Measurements from ENCODE around the gene HDAC7.

Gene HDAC7

DNA sequence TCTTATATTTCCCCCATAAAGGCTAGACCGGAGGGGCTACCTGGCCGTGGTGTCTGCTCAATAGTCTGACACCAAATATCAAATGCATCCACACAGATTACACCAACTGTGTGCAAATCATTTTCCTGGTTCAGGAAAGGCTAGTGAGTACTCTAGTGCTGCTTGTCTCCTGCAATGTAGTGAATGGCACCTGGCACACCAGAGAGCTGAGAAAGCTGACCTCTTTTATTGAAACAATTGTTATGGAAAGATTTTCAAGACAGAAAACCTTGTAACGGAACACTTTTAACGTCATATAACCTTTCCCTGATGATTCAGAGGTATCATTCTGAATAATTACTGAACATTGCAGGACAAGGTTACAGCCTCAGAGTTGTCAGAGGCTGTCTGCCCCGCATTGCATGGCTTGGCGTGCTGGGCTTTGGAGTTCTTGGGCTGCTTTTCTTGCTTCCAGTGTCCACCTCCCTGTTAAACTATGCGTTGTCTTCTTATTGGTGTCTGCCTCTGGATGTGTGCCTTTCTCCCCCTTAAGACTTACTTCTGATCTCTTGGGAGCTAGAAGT is 40.7 kb upstream of the HDAC7 start:
- no peak for TF ChIP-seq CTCF (IDR thresholded peaks at IDR 0.05; ENCODE audit: insufficient read depth, low read length, poor library complexity, severe bottlenecking)
- no peak for DNase-seq (ENCODE audit: extremely low read depth, insufficient read length)
- Histone ChIP-seq H3K4me3 (replicated peaks; ENCODE audit: low read depth, low read length) (no peak overlapping the region), H3K36me3 (ENCODE audit: control insufficient read depth, insufficient read depth, low read length) (no peaks in the 10 kb centered on the region; the same call in 1 of the 2 replicates), H3K27me3 (replicated peaks; ENCODE audit: control insufficient read depth, insufficient read depth, low read length) (no peaks in the 10 kb centered on the region)

- Histone ChIP-seq H3K36me3 (ENCODE audit: control insufficient read depth, insufficient read depth, low read length) (no peaks in the 10 kb centered on the region), H3K27me3 (replicated peaks; ENCODE audit: control insufficient read depth, insufficient read depth, low read length) (no peaks in the 10 kb centered on the region), H3K4me3 (replicated peaks; ENCODE audit: low read depth, low read length) (no peak overlapping the region)
- no peak for TF ChIP-seq CTCF (IDR thresholded peaks at IDR 0.05; ENCODE audit: insufficient read depth, low read length, poor library complexity, severe bottlenecking)
- no peak for DNase-seq (ENCODE audit: extremely low read depth, insufficient read length)
Measured at GRCh38 chr12:47858511-47859266, 39.0 kb upstream of the HDAC7 start.

- no peak for DNase-seq (ENCODE audit: extremely low read depth, insufficient read length)
- no peak overlapping the region for H3K4me3 ChIP-seq (replicated peaks; ENCODE audit: low read depth, low read length)
- TF ChIP-seq CTCF (IDR thresholded peaks at IDR 0.05; ENCODE audit: insufficient read depth, low read length, poor library complexity, severe bottlenecking) = no peak
- H3K27me3 ChIP-seq (replicated peaks; ENCODE audit: control insufficient read depth, insufficient read depth, low read length) = no peaks in the 10 kb centered on the region
- H3K36me3 ChIP-seq (ENCODE audit: control insufficient read depth, insufficient read depth, low read length) = no peaks in the 10 kb centered on the region
Measured at GRCh38 chr12:47856721-47857575, 37.2 kb upstream of the HDAC7 start.

GRCh38 chr12:47856094-47856493 is 36.4 kb upstream of the HDAC7 start:
- TF ChIP-seq CTCF (IDR thresholded peaks at IDR 0.05; ENCODE audit: insufficient read depth, low read length, poor library complexity, severe bottlenecking) = no peak
- H3K27me3 ChIP-seq (replicated peaks; ENCODE audit: control insufficient read depth, insufficient read depth, low read length) = no peaks in the 10 kb centered on the region
- DNase-seq (ENCODE audit: extremely low read depth, insufficient read length) = no peak
- H3K4me3 ChIP-seq (replicated peaks; ENCODE audit: low read depth, low read length) = no peak overlapping the region
- H3K36me3 ChIP-seq (ENCODE audit: control insufficient read depth, insufficient read depth, low read length) = no peaks in the 10 kb centered on the region

DNA sequence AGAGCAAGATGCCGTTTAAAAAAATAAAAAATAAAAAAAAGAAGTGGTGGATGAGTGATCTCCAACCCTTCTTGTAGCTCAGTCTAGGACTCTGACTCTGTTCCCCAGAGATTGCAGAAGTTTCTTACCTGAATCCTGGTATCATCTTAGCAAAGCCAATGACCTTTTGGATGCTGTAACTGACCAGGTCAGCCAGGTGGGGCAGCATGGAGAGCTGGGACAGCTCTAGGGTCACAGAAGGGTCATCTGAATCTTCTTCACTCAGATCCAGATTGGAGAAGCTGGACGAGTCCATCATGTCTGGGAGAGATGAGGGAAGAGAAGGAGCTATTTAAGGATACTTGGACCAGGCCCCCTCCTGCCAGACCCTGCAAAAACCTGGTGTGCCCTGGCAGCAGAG is 35.8 kb upstream of the HDAC7 start:
- TF ChIP-seq CTCF (IDR thresholded peaks at IDR 0.05; ENCODE audit: insufficient read depth, low read length, poor library complexity, severe bottlenecking) = no peak
- Histone ChIP-seq H3K36me3 (ENCODE audit: control insufficient read depth, insufficient read depth, low read length) (no peaks in the 10 kb centered on the region), H3K4me3 (replicated peaks; ENCODE audit: low read depth, low read length) (no peak overlapping the region), H3K27me3 (replicated peaks; ENCODE audit: control insufficient read depth, insufficient read depth, low read length) (no peaks in the 10 kb centered on the region)
- no peak for DNase-seq (ENCODE audit: extremely low read depth, insufficient read length)
